Measurements from ENCODE around the gene ENTPD2. TPM values are rescaled to one million over a fixed set of nuclear protein-coding genes. Genes with fewer than 3 reads are reported as not detected.

Gene ENTPD2
- total and polyA plus RNA-seq, 9 of the 15 experiments (the other 6 are each of a cell fraction or from before 2014, with no cell fraction given), result 0.04 to 0.60 (median 0.14) TPM; not detected in 4

- TF ChIP-seq CTCFL (IDR thresholded peaks at IDR 0.05; ENCODE audit: borderline replicate concordance, insufficient read depth, low read depth, low read length, poor library complexity, severe bottlenecking), result peak; percentile 88
- no peak for TF ChIP-seq PCBP1 (IDR thresholded peaks at IDR 0.05; ENCODE audit: low read depth, low read length, poor library complexity, severe bottlenecking)
- peak; percentile 48; the same call in 1 of the 2 replicates for TF ChIP-seq ARID4B (CRISPR knock-in tag; IDR thresholded peaks at IDR 0.05)
- peak; percentile 68 for TF ChIP-seq POLR2G (IDR thresholded peaks at IDR 0.05; ENCODE audit: low read depth, low read length)
- no peak for TF ChIP-seq ZSCAN29 (IDR thresholded peaks at IDR 0.05)
- 0 out of 2 replicates have a peak, but pooled peaks have one; percentile 40 for TF ChIP-seq ZBTB40 (IDR thresholded peaks at IDR 0.05)
- no peak for TF ChIP-seq ZBTB40 (CRISPR knock-in tag; IDR thresholded peaks at IDR 0.05)
- TF ChIP-seq FOXA1 (IDR thresholded peaks at IDR 0.05; ENCODE audit: borderline replicate concordance), result no peak
- TF ChIP-seq SIN3A (IDR thresholded peaks at IDR 0.05; ENCODE audit: borderline replicate concordance in 2 of 2, control insufficient read depth in 1 of 2, low read depth in 2 of 2, low read length in 2 of 2), result no peak
- no peak for TF ChIP-seq SAFB (IDR thresholded peaks at IDR 0.05; ENCODE audit: borderline replicate concordance, low read depth, low read length)
Observed at GRCh38 chr9:137028263-137029057, 25.4 kb downstream of the ENTPD2 start (continued).

All from K562 (cell line).